HG03469 (cell line): ENCODE data around the gene CCDC77.
A peak's percentile ranks its signal among the peaks of the same experiment; 100 is the strongest.
"Not testable (repeated sequence)": the region's sequence is repeated elsewhere in the genome, so short reads cannot be mapped to it uniquely, and the experiment has no call there.

Source experiments
- ATAC-seq: cut with Tn5 transposase; IDR thresholded peaks from one replicate; pipeline ENCODE4 v1.9.1; 2021; ENCODE audit warnings: mild to moderate bottlenecking, moderate library complexity, moderate number of reproducible peaks; ENCODE audit not compliant: unreplicated experiment

Gene CCDC77

DNA sequence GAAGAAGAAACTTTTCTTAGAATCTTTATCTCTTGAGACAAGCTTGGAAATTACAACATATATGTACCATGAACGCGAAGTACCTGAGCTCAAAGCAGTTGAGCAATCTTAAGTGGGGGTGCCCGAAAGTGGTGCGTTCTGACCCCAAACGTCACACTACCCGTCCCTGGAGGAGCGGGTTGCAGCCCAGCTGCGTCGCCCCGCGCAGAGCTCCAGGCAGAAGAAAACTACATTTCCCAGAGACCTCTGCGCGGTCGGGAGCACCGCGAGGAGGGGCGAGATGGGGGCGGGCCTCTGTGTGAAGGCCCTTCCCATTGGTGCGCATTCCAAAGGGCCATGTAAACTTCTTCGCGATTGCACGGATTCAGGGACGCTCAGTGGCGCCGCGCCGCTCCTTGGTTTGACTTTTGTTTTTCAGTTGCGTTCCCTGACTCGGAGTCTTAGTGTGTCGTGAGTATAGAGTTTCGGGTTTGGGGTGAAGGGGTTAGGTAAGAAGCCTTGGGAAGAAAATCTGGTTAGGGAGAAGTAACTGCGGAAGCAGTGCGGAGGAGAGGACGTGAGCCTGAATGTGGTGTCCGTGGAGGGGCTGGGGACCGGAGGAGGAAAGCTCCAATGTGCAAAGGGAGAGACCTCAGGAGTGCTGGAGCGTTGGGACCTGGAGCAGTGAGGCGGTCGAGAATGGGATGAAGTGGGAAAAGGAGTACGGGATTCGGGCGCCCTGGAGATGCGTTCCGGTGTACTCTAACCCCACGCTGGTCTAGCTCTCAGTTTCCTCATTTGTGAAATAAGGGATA is at the start of gene CCDC77:
Gene CCDC77, plus strand, starts transcription at position 410 of the 794 bp plus-strand sequence. CDS start 7,740 bp downstream, outside the sequence.
- ATAC-seq = peak; percentile 92

DNA sequence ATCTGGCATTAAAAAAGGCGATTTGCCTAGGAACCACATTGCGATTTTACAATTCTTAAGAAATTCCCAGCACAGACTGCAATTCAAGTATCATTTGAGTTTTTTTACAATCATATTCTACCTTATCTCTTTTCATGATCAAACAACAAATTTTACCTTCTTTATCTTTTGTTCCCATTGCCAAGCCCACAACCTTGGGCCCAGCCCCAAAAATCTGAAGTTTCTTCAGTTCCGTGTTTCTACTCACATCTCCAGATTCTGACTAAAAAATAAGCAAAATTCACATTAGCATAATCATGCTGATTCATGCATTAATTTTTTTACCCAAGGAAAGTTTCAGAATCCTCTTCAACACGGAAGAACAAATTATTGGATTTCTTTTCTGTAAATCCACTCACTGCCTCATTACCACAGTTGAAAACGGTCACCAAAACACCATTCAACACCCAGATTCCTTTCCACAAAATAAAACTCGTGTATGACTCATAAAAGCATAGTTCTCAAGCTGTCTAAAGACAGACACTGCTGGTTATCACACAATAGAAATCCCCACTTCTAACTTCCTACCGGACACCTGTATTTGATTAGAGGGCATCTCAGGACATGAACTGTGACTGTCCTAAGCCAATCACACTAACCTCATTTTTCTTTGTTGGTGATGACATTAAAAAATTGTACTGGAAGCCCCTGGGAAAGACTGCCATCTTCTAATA is 45.0 kb upstream of the CCDC77 start:
- ATAC-seq = no peak

DNA sequence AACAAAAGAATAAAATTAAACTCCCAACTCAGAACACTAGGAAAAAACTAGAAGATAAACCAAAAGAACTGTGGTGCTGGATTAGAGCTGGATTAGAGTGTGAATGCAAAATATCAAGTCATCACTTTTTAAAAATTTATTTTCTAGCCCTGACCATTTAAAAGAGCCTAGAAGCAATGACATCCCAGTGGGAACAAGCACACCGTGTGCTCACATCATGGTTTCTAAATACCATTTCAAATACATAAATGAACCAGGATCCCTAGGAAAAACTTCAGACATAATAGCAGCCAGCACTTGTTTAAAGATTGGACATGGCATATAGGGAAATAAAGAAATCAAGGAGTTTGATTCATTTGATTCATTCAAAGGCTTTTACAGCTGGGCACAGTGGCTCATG is 42.4 kb upstream of the CCDC77 start:
- ATAC-seq = no peak

DNA sequence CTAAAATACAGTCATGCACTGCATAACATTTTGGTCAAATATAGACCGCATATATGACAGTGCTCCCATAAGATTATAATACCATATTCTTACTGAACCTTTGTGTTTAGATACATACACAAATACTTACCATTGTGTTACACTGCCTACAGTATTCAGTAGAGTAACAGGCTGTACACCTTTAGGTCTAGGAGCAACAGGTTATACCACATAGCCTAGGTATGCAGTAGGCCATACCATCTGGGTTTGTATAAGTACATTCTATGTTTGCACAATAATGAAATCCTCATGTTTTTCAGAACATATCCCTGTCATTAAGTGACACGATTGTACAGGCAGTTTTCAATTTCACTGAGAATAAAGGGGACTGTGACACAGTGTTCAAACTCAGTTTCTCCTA is 34.6 kb upstream of the CCDC77 start:
- ATAC-seq = no peak

- no peak for ATAC-seq
Observed at GRCh38 chr12:367972-368371, 33.5 kb upstream of the CCDC77 start.

DNA sequence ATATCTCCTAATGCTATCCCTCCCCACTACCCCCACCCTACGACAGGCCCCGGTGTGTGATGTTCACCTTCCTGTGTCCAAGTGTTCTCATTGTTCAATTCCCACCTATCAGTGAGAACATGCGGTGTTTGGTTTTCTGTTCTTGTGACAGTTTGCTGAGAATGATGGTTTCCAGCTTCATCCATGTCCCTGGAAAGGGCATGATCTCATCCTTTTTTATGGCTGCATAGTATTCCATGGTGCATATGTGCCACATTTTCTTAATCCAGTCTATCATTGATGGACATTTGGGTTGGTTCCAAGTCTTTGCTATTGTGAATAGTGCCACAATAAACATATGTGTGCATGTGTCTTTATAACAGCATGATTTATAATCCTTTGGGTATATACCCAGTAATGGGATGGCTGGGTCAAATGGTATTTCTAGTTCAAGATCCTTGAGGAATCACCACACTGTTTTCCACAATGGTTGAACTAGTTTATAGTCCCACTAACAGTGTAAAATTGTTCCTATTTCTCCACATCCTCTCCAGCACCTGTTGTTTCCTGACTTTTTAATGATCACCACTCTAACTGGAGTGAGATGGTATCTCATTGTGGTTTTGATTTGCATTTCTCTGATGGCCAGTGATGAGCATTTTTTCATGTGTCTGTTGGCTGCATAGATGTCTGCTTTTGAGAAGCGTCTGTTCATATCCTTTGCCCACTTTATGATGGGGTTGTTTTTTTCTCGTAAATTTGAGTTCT is 30.5 kb upstream of the CCDC77 start:
- ATAC-seq = not testable (repeated sequence)

GRCh38 chr12:386651-387050 is 14.8 kb upstream of the CCDC77 start:
- no peak for ATAC-seq

DNA sequence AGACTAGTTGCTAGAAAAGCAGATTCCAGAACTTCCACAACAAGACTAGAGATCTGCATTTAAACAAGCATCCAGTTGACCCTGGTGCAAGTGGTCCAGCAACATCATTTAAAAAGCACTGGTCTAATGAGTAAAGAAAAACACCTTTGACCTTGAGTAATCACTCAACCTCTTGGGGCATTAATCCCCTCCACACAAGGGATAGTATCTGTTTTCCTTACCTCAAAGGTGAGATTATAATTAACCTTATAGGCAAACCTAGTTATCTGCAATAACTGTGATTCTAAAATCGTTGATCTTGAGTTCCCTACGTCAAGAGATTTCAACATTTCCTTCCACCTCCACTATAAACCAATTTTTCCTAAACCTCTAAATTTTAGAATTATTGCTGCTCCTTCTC is 13.4 kb upstream of the CCDC77 start:
- ATAC-seq = no peak

DNA sequence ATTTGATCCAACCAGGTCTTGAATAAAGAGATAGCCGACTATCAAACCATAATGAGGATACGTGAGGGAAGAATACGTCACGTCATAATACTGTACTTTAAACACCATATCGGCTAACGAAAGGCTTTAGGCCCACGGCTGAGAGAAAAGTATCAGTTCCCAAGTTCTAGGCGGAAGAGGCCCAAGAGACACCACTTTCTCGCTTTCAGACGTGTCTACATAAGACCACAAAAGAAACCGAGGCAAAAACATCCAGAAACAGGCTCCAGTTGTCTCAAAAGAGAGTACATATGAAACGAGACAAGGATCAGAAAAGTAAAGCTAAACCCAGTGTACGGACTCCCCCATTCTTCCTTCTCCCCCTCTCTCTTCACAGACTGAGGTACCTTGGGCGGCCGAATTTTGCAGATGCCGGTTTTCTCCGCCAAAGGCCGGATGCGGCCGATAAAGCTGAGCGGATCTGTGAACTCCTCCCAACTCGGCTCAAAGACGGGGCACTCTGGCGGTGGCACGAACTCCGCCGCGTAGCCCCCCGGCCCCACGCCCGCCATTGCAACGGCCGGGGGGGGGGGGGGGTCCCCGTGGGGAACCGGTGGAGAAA is 12.8 kb upstream of the CCDC77 start:
- peak; percentile 6 for ATAC-seq

- ATAC-seq = peak; percentile 72
Observed at GRCh38 chr12:389142-390096, 12.0 kb upstream of the CCDC77 start, which contains the start of gene KDM5A. KDM5A (minus strand) TSS chr12:389320; CDS start chr12:389091, 229 bp downstream.

GRCh38 chr12:400828-401227 is 616 bp upstream of the CCDC77 start:
- no peak for ATAC-seq

DNA sequence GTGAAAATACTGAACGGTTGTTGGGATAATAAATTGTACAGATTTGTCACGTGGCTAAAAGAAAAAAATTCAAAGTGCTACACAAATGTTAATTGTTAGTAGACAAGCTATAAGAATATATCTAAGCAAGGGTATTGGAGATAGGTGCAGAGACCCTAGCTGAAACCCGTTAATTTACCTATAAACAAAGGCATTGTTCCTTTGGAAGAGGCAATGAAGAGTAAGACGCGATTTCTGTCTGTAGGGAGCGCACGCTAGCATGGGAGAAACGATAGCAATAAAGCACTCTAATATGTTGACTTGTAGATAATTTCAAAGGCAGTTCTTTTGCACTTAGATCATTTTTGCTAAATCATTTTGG is 565 bp downstream of the CCDC77 start:
- ATAC-seq = no peak

DNA sequence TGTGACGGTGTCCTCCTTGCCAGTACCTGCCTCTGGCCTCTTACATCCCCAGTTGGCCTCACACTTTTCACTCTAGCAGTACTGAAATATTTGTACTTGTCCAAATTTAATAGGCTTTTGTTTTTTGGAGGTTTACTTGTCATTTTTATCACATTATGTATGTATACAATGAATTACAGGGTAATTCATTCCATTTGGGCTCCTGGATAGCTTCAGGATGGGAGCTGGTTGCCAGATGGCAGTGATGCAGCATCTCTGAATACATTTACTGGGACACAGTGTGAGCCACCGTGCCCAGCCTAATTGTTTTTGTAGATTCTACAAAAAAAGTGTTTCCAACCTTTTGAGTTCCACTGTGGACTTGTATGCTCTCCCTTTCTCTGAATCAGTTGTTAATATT is 13.4 kb downstream of the CCDC77 start:
- ATAC-seq = no peak

DNA sequence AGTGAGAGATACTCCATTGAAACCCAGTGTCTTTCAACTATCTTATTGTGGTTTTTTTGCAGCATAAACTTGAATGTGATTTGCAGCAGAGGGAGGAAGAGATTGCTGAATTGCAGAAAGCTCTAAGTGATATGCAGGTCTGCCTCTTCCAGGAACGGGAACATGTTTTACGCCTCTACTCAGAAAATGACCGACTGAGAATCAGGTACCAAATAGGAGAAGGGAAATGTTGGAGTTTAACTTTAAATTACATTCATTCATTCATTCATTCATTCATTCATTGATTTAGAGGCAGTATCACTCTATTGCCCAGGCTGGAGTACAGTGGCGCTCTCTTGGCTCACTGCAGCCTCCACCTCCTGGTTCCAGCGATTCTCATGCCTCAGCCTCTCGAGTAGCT is 17.0 kb downstream of the CCDC77 start:
- no peak for ATAC-seq

GRCh38 chr12:422526-422925 is 21.1 kb downstream of the CCDC77 start:
- no peak for ATAC-seq

- not testable (repeated sequence) for ATAC-seq
Observed at GRCh38 chr12:435737-436136, 34.3 kb downstream of the CCDC77 start.

DNA sequence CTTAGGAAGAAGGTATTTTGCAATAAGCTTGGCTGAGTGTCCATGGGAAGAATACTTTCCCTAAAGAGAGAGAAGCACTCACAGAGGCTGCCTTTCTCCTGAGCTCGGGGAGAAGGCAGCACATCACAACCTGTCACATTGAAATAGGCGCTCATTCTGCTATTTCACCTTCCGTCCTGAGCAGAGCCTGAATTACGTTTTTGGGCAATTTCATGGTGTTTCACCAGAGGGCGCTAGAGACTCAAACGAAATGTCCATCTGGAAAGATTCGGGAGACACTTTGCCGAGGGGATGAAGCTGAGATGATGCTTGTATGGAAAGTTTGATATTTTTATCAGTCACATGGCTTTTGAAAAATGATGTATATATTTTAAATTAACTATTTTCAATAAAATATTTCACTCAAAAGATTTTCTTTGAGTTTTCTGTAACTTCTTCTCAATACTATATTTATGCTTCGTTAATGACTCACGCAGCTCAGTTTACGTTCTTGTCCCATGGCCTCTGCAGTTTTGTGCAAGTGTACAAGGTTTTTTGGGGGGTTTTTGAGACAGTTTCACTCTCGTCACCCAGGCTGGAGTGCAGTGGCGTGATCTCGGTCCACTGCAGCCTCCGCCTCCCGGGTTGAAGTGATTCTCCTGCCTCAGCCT is 40.9 kb downstream of the CCDC77 start:
- ATAC-seq = no peak

DNA sequence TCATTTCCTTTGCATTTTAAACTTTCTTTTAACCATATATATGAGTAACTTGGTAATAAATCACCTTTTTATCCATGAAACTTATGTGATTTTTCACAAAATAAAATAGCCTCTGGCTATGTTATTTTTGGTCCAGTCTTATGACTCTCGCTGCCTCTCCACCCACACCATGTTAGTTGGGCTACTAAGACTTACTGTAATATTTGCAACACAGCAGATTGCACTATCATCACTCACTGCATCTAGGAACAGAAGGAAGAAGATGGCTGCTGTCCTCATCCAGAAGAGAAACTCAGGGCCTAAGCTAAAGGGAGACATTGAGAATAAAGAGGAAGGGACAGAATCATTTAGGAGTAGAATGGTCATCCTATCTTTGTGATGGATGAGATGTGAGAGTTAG is 45.7 kb downstream of the CCDC77 start:
- ATAC-seq = no peak

DNA sequence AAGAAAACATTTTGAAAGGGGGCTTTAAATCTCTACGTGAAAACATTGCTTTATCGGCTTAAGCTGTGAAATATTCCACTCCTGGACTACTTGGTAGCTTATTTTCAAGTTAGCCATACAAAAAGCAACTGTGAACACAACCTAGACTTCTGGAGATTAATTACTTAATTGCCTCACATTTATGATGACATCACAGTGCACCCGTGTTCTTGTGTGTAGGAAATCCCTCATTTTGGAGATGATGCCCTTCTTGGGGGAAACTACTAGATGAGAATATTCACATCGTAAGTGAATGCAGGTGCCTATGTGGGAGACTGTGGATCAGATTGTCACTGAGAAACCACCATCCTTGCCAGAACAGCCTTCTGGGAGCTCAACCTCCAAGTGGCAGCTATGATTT is 47.8 kb downstream of the CCDC77 start:
- no peak for ATAC-seq

DNA sequence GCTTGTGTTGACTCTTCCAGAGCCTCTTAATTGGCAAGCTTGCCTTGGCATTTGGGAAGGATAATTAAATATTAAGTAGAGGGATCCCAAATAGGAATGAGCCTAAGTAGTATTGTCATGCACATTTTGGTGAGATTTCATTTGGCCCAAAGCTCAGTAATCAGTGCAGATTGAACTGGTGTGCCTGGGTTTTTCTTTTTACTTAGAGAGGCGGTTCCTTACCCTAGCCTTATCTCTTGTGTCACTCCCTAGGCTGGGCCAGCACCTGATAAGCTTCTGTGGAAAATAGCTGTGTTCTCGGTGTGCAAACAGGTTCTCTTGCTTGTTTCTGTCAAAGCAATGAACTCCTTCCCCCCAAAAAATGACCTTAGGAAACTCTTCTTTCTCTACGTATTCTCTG is 49.0 kb downstream of the CCDC77 start:
- no peak for ATAC-seq
